ENCODE data around the gene CACNA1H.

GRCh38 chr16:1154291-1154886 is 1.5 kb downstream of the CACNA1H start:
- TF ChIP-seq RCOR1 (IDR thresholded peaks at IDR 0.05; ENCODE audit: insufficient replicate concordance, low read length) = no peak
- no peak for TF ChIP-seq MAZ (IDR thresholded peaks at IDR 0.05; ENCODE audit: borderline replicate concordance, low read depth, low read length)
- TF ChIP-seq, protein P1, sequence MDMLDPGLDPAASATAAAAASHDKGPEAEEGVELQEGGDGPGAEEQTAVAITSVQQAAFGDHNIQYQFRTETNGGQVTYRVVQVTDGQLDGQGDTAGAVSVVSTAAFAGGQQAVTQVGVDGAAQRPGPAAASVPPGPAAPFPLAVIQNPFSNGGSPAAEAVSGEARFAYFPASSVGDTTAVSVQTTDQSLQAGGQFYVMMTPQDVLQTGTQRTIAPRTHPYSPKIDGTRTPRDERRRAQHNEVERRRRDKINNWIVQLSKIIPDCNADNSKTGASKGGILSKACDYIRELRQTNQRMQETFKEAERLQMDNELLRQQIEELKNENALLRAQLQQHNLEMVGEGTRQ (IDR thresholded peaks at IDR 0.05; ENCODE audit: low read depth, low read length) = no peak
- TF ChIP-seq, protein P2, sequence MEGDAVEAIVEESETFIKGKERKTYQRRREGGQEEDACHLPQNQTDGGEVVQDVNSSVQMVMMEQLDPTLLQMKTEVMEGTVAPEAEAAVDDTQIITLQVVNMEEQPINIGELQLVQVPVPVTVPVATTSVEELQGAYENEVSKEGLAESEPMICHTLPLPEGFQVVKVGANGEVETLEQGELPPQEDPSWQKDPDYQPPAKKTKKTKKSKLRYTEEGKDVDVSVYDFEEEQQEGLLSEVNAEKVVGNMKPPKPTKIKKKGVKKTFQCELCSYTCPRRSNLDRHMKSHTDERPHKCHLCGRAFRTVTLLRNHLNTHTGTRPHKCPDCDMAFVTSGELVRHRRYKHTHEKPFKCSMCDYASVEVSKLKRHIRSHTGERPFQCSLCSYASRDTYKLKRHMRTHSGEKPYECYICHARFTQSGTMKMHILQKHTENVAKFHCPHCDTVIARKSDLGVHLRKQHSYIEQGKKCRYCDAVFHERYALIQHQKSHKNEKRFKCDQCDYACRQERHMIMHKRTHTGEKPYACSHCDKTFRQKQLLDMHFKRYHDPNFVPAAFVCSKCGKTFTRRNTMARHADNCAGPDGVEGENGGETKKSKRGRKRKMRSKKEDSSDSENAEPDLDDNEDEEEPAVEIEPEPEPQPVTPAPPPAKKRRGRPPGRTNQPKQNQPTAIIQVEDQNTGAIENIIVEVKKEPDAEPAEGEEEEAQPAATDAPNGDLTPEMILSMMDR (conservative IDR thresholded peaks at IDR 0.05; ENCODE audit: low read depth, low read length) = no peak
- no peak for TF ChIP-seq MAFK (IDR thresholded peaks at IDR 0.05; ENCODE audit: low read depth, low read length)
- no peak for TF ChIP-seq MXI1 (IDR thresholded peaks at IDR 0.05; ENCODE audit: borderline replicate concordance, low read depth, low read length)
- no peak for TF ChIP-seq RAD21 (IDR thresholded peaks at IDR 0.05; ENCODE audit: low read length)
- TF ChIP-seq POLR2A (IDR thresholded peaks at IDR 0.05; ENCODE audit: low read depth, low read length) = no peak
- TF ChIP-seq CEBPB (IDR thresholded peaks at IDR 0.05; ENCODE audit: low read depth, low read length) = no peak
- TF ChIP-seq, protein P3, sequence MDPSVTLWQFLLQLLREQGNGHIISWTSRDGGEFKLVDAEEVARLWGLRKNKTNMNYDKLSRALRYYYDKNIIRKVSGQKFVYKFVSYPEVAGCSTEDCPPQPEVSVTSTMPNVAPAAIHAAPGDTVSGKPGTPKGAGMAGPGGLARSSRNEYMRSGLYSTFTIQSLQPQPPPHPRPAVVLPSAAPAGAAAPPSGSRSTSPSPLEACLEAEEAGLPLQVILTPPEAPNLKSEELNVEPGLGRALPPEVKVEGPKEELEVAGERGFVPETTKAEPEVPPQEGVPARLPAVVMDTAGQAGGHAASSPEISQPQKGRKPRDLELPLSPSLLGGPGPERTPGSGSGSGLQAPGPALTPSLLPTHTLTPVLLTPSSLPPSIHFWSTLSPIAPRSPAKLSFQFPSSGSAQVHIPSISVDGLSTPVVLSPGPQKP (IDR thresholded peaks at IDR 0.05; ENCODE audit: borderline replicate concordance, low read depth, low read length) = no peak
- no peak for TF ChIP-seq NFE2L2 (IDR thresholded peaks at IDR 0.05; ENCODE audit: low read depth, low read length)
- no peak for TF ChIP-seq SMC3 (IDR thresholded peaks at IDR 0.05; ENCODE audit: low read depth, low read length)
